ENCODE data around the gene RELB. TPM values are rescaled to one million over a fixed set of nuclear protein-coding genes. Genes with fewer than 3 reads are reported as not detected.

RELB gene
- polyA plus RNA-seq, 3 donors from 2014 or later: 6.0 to 15.4 (median 7.1) TPM

DNA sequence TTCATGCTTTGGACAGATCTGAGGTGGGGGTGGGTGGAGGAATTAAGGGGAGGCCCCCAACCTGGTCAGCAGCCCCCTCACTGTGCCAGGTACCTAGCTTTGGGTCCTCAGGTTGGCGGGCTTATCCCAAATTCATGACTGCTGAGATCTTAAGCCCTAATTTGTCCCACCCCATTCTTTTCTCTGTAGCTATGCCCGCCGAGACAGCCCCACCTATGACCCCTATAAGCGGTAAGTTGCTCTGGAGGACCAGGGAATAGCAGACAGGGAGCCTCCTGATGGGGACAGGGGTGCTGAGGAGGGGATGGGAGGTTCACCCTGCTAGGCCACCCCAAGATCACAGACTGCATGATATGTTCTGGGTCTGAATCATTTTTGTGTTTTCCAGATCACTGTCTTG is 60.7 kb downstream of the RELB start:
- Mint-ChIP-seq H3K9me3 (no peaks in the 10 kb centered on the region), H3K36me3 (peaks cover 13 to 26% (median 16%) of the 10 kb centered on the region in 3 donors)

DNA sequence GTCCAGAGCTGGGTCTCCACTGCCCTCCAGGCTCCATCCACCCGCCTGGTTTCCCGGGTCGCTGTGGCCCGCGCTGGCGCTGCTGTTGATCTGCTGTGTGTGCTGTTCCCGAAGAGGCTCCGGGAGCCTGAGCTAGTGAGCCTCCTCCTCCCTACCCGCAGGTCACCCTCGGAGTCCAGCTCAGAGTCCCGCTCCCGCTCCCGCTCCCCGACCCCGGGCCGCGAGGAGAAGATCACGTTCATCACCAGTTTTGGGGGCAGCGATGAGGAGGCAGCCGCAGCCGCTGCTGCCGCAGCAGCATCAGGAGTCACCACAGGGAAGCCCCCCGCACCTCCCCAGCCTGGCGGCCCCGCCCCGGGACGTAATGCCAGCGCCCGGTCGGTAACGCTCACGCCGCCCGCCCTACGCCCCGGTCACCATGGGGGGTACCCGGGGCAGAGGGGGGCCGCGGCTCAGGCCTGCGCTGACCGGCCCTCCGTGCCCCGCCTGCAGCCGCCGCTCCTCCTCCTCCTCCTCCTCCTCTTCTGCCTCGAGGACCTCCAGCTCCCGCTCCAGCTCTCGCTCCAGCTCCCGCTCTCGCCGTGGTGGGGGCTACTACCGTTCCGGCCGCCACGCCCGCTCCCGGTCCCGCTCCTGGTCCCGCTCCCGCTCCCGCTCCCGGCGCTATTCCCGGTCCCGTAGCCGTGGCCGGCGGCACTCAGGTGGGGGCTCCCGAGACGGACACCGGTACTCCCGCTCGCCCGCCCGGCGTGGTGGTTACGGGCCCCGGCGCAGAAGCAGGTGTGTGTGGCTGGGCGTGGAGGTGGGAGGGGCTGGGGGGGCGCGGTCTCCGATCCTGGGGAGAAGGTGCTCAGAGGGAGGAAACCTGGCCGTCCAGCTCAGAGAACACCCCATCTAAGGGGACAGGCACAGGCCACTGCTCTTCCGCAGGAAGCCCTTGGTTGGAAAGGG is 62.9 kb downstream of the RELB start:
- no peaks in the 10 kb centered on the region for H3K9me3 Mint-ChIP-seq
- H3K36me3 Mint-ChIP-seq: peaks cover 9 to 18% (median 13%) of the 10 kb centered on the region in 3 donors
- H3K27ac Mint-ChIP-seq: no peak overlapping the region
- no peak overlapping the region for H3K4me3 Mint-ChIP-seq
- H3K4me1 Mint-ChIP-seq: peaks cover 4 to 7% of the 10 kb centered on the region in 2 donors
- H3K27me3 Mint-ChIP-seq (ENCODE audit: low read depth in 3 of 3): peaks cover 0 to 2% (median 0%) of the 10 kb centered on the region in 3 donors
- DNase-seq: no peak

More for the DNA sequence above, 60.7 kb downstream of the RELB start:
- no peak for DNase-seq
- H3K27me3 Mint-ChIP-seq (ENCODE audit: low read depth in 3 of 3): peaks cover 0 to 2% (median 0%) of the 10 kb centered on the region in 3 donors
- no peak overlapping the region for H3K4me3 Mint-ChIP-seq
- no peak overlapping the region for H3K27ac Mint-ChIP-seq
- peaks cover 4 to 7% of the 10 kb centered on the region in 2 donors for H3K4me1 Mint-ChIP-seq

DNA sequence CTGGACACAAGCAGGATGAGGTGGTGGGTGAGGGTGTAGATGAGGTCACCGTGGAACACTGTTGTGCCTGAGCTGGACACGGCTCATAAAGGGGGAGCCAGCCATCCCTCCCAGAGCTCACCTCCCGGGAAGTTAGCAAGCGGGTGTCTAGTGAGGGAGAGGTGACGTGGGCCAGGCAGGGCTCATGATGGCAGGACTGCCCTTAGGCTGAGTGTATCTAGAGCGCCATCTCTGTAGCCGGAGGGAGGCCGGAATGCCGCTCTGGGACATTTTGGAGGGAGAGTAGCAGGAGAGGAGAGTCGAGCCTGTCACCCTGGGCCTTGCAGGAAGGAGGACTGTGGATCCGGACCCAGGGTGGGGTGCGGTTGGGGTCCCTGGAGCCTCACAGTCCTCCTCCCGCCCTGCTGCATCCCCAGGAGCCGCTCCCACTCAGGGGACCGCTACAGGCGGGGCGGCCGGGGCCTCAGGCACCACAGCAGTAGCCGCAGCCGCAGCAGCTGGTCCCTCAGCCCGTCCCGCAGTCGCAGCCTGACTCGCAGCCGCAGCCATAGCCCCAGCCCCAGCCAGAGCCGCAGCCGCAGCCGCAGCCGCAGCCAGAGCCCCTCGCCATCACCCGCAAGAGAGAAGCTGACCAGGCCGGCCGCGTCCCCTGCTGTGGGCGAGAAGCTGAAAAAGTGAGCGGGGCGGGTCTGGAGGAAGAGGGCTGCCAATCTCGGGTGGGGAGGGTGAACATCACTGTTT is 65.8 kb downstream of the RELB start:
- no peaks in the 10 kb centered on the region for H3K9me3 Mint-ChIP-seq
- H3K36me3 Mint-ChIP-seq: peaks cover 4 to 11% (median 4%) of the 10 kb centered on the region in 3 donors
- H3K4me3 Mint-ChIP-seq: no peak overlapping the region
- DNase-seq: no peak
- H3K27me3 Mint-ChIP-seq (ENCODE audit: low read depth in 3 of 3): peaks cover 0 to 7% (median 2%) of the 10 kb centered on the region in 3 donors
- H3K27ac Mint-ChIP-seq: peak overlapping the region in 1 of 6 donors; percentile 45
- peaks cover 0 to 1% of the 10 kb centered on the region in 2 donors for H3K4me1 Mint-ChIP-seq

DNA sequence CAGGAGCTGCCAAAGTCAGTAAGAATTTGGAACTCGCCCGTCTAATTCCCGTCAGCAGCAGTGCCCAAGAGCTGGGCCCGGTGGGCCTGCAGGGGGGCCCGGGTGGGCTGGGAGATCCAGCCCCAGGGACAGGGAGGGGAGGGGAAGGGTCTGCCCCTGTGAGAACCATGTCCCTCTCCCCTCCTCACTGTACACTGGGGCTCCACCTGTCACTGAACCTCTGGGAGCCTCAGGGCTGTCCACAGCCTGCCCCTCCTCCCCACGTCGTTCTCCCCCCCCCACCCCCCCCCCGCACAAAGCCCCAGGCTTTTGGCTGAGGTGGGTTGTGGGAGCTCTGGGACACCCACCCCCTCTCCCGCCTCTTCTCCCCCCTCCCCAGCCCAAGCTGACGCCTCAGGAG is 66.8 kb downstream of the RELB start:
- Mint-ChIP-seq H3K4me1 (peaks cover 0 to 3% of the 10 kb centered on the region in 2 donors), H3K4me3 (no peak overlapping the region), H3K27ac (no peak overlapping the region), H3K9me3 (no peaks in the 10 kb centered on the region), H3K36me3 (peaks cover under 1 to 5% (median under 1%) of the 10 kb centered on the region in 3 donors), H3K27me3 (ENCODE audit: low read depth in 3 of 3) (peaks cover 0 to 7% (median 2%) of the 10 kb centered on the region in 3 donors)
- DNase-seq: no peak

DNA sequence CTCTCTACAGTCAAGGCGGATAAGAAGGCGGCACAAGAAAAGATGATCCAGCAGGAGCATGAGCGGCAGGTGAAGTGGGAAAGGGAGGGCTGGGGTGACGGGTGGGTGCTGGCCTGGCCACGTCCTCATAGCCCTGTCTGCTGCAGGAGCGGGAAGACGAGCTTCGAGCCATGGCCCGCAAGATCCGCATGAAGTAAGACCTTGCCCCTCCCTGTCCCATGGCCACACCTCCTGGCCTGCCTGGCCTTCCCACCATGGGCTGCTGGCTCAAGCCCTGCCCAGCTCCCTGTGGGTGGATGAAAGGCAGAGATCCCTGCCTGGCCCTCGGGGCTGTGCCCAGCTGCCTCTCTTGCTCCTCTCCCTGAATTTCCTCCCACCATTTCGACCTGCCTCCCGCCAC is 67.8 kb downstream of the RELB start:
- Mint-ChIP-seq H3K36me3 (peaks cover 0 to 4% (median 0%) of the 10 kb centered on the region in 3 donors), H3K4me3 (no peak overlapping the region), H3K9me3 (no peaks in the 10 kb centered on the region), H3K27ac (peak overlapping the region in 1 of 6 donors; percentile 61), H3K4me1 (peaks cover 0 to 3% of the 10 kb centered on the region in 2 donors), H3K27me3 (ENCODE audit: low read depth in 3 of 3) (peaks cover 0 to 5% (median 2%) of the 10 kb centered on the region in 3 donors)
- no peak for DNase-seq

DNA sequence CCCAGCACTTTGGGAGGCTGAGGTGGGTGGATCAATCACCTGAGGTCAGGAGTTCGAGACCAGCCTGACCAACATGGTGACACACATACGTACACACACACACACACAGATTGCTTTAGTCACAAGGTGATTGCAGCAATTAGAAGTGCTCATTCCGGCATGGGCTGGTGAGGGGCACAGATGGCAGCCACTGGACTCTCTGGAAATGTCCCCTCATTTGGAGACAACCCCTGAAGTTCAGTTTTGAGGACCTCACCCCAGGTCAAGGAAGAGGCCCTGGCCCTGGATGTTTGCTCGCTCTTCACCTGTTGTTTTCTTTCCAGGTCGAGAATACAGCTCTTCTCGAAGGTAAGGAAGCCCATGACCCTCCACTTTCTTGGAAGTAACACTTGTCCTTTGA is 69.0 kb downstream of the RELB start:
- DNase-seq: no peak
- H3K4me3 Mint-ChIP-seq: no peak overlapping the region
- peaks cover 7 to 11% of the 10 kb centered on the region in 2 donors for H3K4me1 Mint-ChIP-seq
- peak overlapping the region in 2 of 6 donors; percentile 12 to 28 for H3K27ac Mint-ChIP-seq
- no peaks in the 10 kb centered on the region for H3K9me3 Mint-ChIP-seq
- peaks cover 0 to 5% (median 2%) of the 10 kb centered on the region in 3 donors for H3K27me3 Mint-ChIP-seq (ENCODE audit: low read depth in 3 of 3)
- peaks cover 0 to 4% (median 0%) of the 10 kb centered on the region in 3 donors for H3K36me3 Mint-ChIP-seq

DNA sequence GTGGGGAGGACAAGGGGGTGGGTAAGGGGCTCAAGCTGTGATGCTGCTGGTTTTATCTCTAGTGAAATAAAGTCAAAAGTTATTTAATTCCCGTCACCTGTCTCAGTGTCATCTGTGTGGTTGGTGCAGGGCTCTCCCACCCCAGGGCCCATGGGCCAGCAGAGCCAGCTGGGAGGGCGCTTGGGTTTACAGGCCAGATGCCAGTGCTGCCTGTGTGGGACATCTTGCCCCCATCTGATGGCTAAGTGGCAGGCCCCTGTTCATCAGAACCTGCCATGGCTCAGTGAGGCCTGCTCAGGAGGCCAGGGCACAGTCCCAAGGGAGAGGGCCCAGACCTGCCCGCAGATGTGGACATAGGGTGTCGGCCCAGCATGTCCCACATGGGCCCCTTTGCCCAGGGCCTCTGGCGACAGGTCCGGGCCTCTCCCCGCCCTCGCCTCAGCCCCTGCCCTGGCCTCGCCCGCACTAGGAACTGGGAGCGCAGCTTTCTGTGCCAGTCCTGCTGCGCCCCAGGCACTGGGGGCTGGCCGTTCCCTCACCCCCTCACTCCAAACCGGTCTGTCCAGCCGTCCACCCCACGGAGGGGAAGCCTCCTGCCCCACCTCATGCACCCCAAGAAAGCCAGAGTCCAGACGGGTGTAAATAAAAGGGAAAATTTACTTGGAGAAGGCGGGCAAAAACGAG is 69.7 kb downstream of the RELB start:
- Mint-ChIP-seq H3K27ac (no peak overlapping the region), H3K27me3 (ENCODE audit: low read depth in 3 of 3) (peaks cover 0 to 5% (median 2%) of the 10 kb centered on the region in 3 donors), H3K4me1 (peaks cover 7 to 11% of the 10 kb centered on the region in 2 donors), H3K4me3 (no peak overlapping the region), H3K9me3 (no peaks in the 10 kb centered on the region), H3K36me3 (peaks cover 0 to 4% (median 0%) of the 10 kb centered on the region in 3 donors)
- DNase-seq: no peak

DNA sequence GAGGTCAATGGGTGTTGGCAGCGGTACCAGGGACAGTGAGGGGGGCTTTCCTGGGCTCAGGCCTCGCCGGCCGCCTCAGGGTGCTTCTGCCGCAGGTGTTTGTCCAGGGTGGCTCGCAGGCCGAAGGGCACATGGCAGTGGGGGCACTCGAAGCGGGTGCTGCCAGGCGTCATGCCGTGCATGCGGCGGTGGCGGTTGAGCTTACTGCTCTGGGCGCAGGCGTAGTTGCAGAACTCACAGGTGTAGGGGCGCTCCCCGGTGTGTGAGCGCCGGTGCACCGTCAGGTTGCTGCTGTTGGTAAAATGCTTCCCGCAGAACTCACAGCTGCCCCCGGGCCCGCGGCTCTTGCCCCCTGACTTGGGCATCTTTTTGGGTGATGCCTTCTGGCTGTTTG is 70.3 kb downstream of the RELB start:
- Mint-ChIP-seq H3K4me3 (no peak overlapping the region), H3K27me3 (ENCODE audit: low read depth in 3 of 3) (peaks cover 0 to 5% (median 2%) of the 10 kb centered on the region in 3 donors), H3K27ac (no peak overlapping the region), H3K4me1 (peaks cover 11 to 13% of the 10 kb centered on the region in 2 donors), H3K9me3 (no peaks in the 10 kb centered on the region), H3K36me3 (peaks cover 0 to 4% (median 0%) of the 10 kb centered on the region in 3 donors)
- DNase-seq: no peak

DNA sequence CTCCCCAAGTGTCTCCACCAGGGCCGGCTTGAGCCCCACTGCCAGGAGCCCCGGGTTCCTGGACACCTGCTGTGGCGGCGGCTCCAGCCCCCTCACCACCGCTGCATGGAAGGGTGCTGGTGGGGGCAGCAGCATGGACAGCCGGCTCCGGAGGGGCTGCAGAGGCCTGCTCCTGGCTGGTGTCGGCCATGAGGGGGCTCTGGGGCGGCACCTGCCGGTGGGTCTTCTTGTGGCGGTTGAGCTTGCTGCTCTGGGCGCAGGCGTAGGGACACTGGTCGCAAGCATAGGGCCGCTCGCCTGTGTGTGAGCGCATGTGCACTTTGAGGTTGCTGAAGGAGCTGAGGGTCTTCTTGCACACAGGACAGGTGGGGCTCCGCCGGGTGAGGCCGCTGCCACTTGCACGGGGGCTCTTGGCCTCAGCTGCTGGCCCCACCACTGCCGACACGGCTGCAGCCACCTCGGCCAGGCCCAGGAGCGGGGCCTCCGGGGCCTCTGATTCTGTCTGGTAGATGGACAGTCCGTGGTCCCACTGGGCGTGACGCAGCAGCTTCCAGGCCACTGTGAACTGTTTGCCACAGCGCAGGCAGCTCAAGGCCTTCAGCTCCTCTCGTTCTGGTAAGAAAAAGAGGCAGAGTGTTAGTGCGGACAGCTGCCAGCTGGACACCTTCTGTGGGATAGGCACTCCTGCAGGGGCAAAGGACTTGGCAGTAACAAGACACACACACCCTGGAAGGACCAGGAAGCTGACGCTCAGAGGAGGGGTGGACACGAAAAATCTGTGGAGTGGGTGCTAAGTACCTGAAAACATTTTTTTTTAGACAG is 70.9 kb downstream of the RELB start:
- Mint-ChIP-seq H3K27me3 (ENCODE audit: low read depth in 3 of 3) (peaks cover 2 to 7% (median 2%) of the 10 kb centered on the region in 3 donors), H3K36me3 (peaks cover 0 to 4% (median 0%) of the 10 kb centered on the region in 3 donors), H3K4me1 (peaks cover 17 to 19% of the 10 kb centered on the region in 2 donors), H3K9me3 (no peaks in the 10 kb centered on the region), H3K27ac (peak overlapping the region in 1 of 6 donors; percentile 74), H3K4me3 (peak overlapping the region in 1 of 5 donors; percentile 17)
- DNase-seq: no peak

DNA sequence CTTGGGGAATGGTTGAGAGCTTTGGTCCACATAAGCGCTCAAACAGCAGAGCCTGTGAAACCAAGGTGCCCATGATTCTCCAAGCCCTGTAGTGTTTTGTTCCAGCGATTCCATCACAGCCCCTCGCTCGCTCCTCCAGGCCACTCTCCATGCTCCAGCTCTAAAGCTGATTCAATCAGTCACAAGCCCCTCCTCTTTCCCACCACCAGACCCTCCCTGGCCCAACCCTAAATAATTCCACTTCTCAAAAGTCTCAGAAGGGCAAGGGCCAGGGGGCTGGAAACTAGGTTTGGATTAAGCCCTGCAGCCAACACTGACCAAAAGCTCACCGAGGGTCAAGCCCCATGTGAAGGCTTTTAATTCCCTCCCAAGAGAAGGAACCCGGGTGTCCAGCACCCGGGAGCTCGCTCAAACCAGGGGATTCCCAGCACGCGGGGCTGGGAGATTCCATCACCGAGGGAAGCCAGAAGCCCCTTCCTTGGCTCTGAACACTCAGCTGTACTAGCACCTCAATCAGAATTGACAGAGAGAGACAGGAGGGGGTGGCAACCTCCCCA is 73.6 kb downstream of the RELB start:
- no peak for DNase-seq
- H3K27me3 Mint-ChIP-seq (ENCODE audit: low read depth in 3 of 3): peaks cover 0 to 18% (median 2%) of the 10 kb centered on the region in 3 donors
- H3K4me3 Mint-ChIP-seq: peak overlapping the region; percentile 67 to 90 (median 88)
- H3K4me1 Mint-ChIP-seq: peaks cover 35 to 40% of the 10 kb centered on the region in 2 donors
- H3K9me3 Mint-ChIP-seq: no peaks in the 10 kb centered on the region
- no peaks in the 10 kb centered on the region for H3K36me3 Mint-ChIP-seq
- H3K27ac Mint-ChIP-seq: peak overlapping the region; percentile 72 to 89 (median 84)

DNA sequence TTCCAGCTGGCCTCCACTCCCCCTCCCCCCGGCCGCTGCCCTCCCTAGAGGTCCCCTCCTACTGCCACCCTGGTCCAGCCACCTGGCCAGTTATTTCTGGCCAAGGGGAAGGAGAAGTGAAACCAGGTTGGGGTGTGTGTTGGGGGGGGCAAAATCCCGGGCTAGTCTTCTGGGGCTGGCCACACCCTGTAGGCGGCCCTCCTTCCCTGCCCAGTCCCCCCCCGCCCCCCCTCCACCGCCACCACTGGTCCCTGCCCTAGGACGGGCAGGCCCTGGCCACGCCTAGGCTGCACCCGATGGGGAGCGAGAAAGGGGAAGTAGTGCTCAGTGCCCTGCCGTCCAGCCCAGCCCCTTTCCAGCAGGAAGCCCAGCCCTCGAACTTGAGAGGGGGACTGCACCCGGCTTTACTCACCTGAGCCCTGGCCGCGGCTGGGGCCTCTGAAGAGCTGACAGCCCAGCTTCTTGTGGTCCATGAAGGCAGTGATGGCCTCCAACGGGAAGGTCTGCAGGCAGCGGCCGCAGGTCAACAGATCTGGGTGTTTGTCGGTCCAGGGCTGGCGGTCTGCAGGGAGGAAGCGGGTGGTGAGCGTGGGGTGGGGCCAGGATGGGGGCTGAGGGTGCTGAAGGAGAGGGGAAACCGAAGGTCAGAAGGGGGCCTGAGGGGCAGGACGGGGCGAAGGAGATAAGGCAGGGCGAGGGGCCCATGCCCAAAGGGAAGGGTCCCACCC is 74.2 kb downstream of the RELB start:
- peak overlapping the region; percentile 67 to 90 (median 88) for H3K4me3 Mint-ChIP-seq
- H3K27ac Mint-ChIP-seq: peak overlapping the region; percentile 71 to 88 (median 80)
- H3K27me3 Mint-ChIP-seq (ENCODE audit: low read depth in 3 of 3): peaks cover 0 to 18% (median 2%) of the 10 kb centered on the region in 3 donors
- H3K36me3 Mint-ChIP-seq: no peaks in the 10 kb centered on the region
- no peaks in the 10 kb centered on the region for H3K9me3 Mint-ChIP-seq
- H3K4me1 Mint-ChIP-seq: peaks cover 42 to 46% of the 10 kb centered on the region in 2 donors
- peak; percentile 49 to 55 (median 51) for DNase-seq
